OCI-LY1 (cell line): ENCODE measurements around the gene COL23A1.

Experiments used
- H2AFZ ChIP-seq: fragments of 200-600 bp; sonication (generic), shearing (Covaris generic); 2 replicates; pipeline ENCODE4 v1.6.0; 2014; ENCODE audit warnings: antibody characterized with exemption, mild to moderate bottlenecking, low read length
- H3F3A ChIP-seq: fragments of 200-600 bp; sonication (generic), shearing (Covaris generic); 2 replicates; pipeline ENCODE4 v1.6.0; 2014; ENCODE audit warnings: mild to moderate bottlenecking, antibody characterized with exemption, low read length, moderate library complexity; ENCODE audit not compliant: insufficient read depth
- H3K27ac ChIP-seq: fragments of 200-600 bp; sonication (generic); 2 replicates; pipeline ENCODE4 v1.5.1; 2014; ENCODE audit warnings: low read length, mixed run types, mild to moderate bottlenecking, low read depth; ENCODE audit not compliant: poor library complexity, severe bottlenecking
- H3K27me3 ChIP-seq: fragments of 200-600 bp; sonication (generic); 2 replicates; pipeline ENCODE4 v1.6.0; 2014; ENCODE audit warnings: antibody characterized with exemption, mild to moderate bottlenecking, low read length, moderate library complexity; ENCODE audit not compliant: insufficient read depth
- H3K36me3 ChIP-seq: fragments of 200-600 bp; sonication (generic); 2 replicates; pipeline ENCODE4 v1.6.1; 2014; ENCODE audit warnings: mild to moderate bottlenecking, antibody characterized with exemption, low read length, moderate library complexity, mixed read lengths; ENCODE audit not compliant: insufficient read depth
- H3K4me1 ChIP-seq: fragments of 200-600 bp; sonication (generic); 2 replicates; pipeline ENCODE4 v1.5.1; 2014; ENCODE audit warnings: mild to moderate bottlenecking, low read length, moderate library complexity; ENCODE audit not compliant: insufficient read depth, severe bottlenecking
- H3K4me2 ChIP-seq: fragments of 200-600 bp; sonication (generic), shearing (Covaris generic); 2 replicates; pipeline ENCODE4 v1.6.1; 2014; ENCODE audit warnings: low read length
- H3K4me3 ChIP-seq: fragments of 200-600 bp; sonication (generic); 2 replicates; pipeline ENCODE4 v1.5.1; 2014; ENCODE audit warnings: low read length, low read depth, mild to moderate bottlenecking, mixed read lengths; ENCODE audit not compliant: poor library complexity, severe bottlenecking
- H3K79me2 ChIP-seq: fragments of 200-600 bp; shearing (Covaris generic); 2 replicates; pipeline ENCODE4 v1.6.1; 2016; ENCODE audit warnings: mixed run types, low read length, mixed read lengths; ENCODE audit not compliant: insufficient read depth
- H3K9ac ChIP-seq: fragments of 200-600 bp; sonication (generic), shearing (Covaris generic); 2 replicates; pipeline ENCODE4 v1.6.1; 2014; ENCODE audit warnings: mild to moderate bottlenecking, low read length, mixed read lengths
- H3K9me2 ChIP-seq: fragments of 200-600 bp; sonication (generic), shearing (Covaris generic); 2 replicates; pipeline ENCODE4 v1.6.1; 2014; ENCODE audit warnings: low read depth, mild to moderate bottlenecking, low read length, mixed read lengths
- H3K9me3 ChIP-seq: fragments of 200-600 bp; shearing (Covaris generic); 2 replicates; pipeline ENCODE4 v1.6.1; 2014; ENCODE audit warnings: low read length, mixed read lengths
- H4K20me1 ChIP-seq: fragments of 200-600 bp; sonication (generic), shearing (Covaris generic); 2 replicates; pipeline ENCODE4 v1.6.0; 2016; ENCODE audit warnings: mild to moderate bottlenecking, low read length; ENCODE audit not compliant: insufficient read depth
- CTCF ChIP-seq: fragments of 200-600 bp; sonication (generic), shearing (Covaris generic); IDR thresholded peaks from 2 replicates; pipeline ENCODE4 v1.5.1; 2017; ENCODE audit warnings: mild to moderate bottlenecking, antibody characterized with exemption, low read length, moderate library complexity, mixed read lengths
- EZH2 ChIP-seq: fragments of 200-600 bp; sonication (generic), shearing (Covaris generic); IDR thresholded peaks from 2 replicates; pipeline ENCODE4 v1.8.0; 2017; ENCODE audit warnings: borderline replicate concordance, mixed run types, mild to moderate bottlenecking, antibody characterized with exemption, low read length, moderate library complexity, mixed read lengths

The COL23A1 gene

GRCh38 chr5:178589180-178590140 lies 733 bp downstream of the COL23A1 start:
- H3K9ac ChIP-seq, result no peak overlapping the region
- H2AFZ ChIP-seq, result no peak overlapping the region
- H3K4me1 ChIP-seq, result no peaks in the 10 kb centered on the region
- no peak overlapping the region for H3K4me3 ChIP-seq
- no peaks in the 10 kb centered on the region for H4K20me1 ChIP-seq
- H3K4me2 ChIP-seq, result no peak overlapping the region
- H3K9me3 ChIP-seq, result peaks cover 1% of the 10 kb centered on the region; the same call in 1 of the 2 replicates
- no peaks in the 10 kb centered on the region for H3K79me2 ChIP-seq
- H3K27ac ChIP-seq, result no peak overlapping the region
- TF ChIP-seq EZH2 (no peak), CTCF (no peak)
- no peaks in the 10 kb centered on the region for H3F3A ChIP-seq
- no peaks in the 10 kb centered on the region for H3K36me3 ChIP-seq
- H3K9me2 ChIP-seq, result no peaks in the 10 kb centered on the region
- no peaks in the 10 kb centered on the region for H3K27me3 ChIP-seq

GRCh38 chr5:178588769-178589168 lies 1.4 kb downstream of the COL23A1 start:
- Histone ChIP-seq H2AFZ (no peak overlapping the region), H3K9me2 (no peaks in the 10 kb centered on the region), H3K9ac (no peak overlapping the region), H3K4me3 (no peak overlapping the region), H3K79me2 (no peaks in the 10 kb centered on the region), H3K27ac (no peak overlapping the region), H4K20me1 (no peaks in the 10 kb centered on the region), H3K36me3 (no peaks in the 10 kb centered on the region), H3K4me2 (no peak overlapping the region), H3K27me3 (no peaks in the 10 kb centered on the region), H3K9me3 (no peaks in the 10 kb centered on the region), H3F3A (no peaks in the 10 kb centered on the region), H3K4me1 (no peaks in the 10 kb centered on the region)
- TF ChIP-seq EZH2, result no peak
- no peak for TF ChIP-seq CTCF

GRCh38 chr5:178587763-178588611 lies 2.2 kb downstream of the COL23A1 start:
- Histone ChIP-seq H3K9me2 (no peaks in the 10 kb centered on the region), H3K9ac (no peak overlapping the region), H3K27me3 (no peaks in the 10 kb centered on the region), H3K4me1 (no peaks in the 10 kb centered on the region), H3K9me3 (no peaks in the 10 kb centered on the region), H3F3A (no peaks in the 10 kb centered on the region), H3K36me3 (no peaks in the 10 kb centered on the region), H2AFZ (no peak overlapping the region), H4K20me1 (no peaks in the 10 kb centered on the region), H3K27ac (no peak overlapping the region), H3K4me2 (no peak overlapping the region), H3K79me2 (no peaks in the 10 kb centered on the region), H3K4me3 (no peak overlapping the region)
- TF ChIP-seq EZH2 (no peak), CTCF (no peak)
